ENCODE measurements around the gene SEMA4D. TPM values are rescaled to one million over a fixed set of nuclear protein-coding genes. Genes with fewer than 3 reads are reported as not detected.
"Not testable (repeated sequence)": the region's sequence is repeated elsewhere in the genome, so short reads cannot be mapped to it uniquely, and the experiment has no call there.

Gene SEMA4D
- total RNA-seq, 1 donor from 2014 or later, result 368 TPM

DNA sequence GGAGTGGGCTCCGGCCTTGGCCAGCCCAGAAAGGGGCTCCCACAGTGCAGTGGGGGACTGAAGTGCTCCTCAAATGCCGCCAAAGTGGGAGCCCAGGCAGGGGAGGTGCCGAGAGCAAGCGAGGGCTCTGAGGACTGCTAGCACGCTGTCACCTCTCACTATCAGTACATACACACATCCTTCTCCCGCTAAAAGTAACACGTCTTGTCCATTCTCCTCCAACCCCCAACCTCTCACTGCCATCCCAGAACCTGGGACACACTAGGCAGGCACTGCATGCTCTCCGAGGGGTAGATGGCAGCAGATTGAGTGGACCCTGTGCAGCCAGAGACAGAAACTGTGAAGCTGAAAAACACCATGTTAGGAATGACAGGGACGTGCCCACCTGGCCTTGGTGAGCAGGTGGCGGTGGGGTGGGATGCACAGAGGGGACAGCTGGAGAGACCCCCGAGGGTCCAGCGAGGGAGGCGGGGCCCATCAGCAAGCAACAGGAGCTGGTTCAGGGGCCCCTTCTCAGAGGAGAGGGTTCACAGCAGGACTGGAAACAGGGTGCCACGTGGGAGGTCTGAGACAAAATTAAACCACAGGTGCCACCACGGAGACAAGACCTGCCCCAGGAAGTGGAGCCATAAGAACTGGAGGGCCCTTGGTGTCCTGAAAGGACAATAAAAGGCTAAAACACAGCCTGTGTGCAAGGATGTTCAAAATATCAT, 16.9 kb downstream of the SEMA4D start:
- H3K4me3 Mint-ChIP-seq, result peak overlapping the region; percentile 82
- H3K27me3 Mint-ChIP-seq, result no peaks in the 10 kb centered on the region
- DNase-seq, result no peak
- H3K9me3 Mint-ChIP-seq, result peaks cover 4% of the 10 kb centered on the region
- peaks cover 87% of the 10 kb centered on the region for H3K4me1 Mint-ChIP-seq
- H3K27ac Mint-ChIP-seq, result peak overlapping the region; percentile 98
- intact Hi-C loops (cut with micrococcal nuclease), result loop anchor here (1.0 to 2.0 kb wide), 2 partner anchors 8 to 162 kb away; partner anchors contain the start of gene SECISBP2
- peaks cover 70% of the 10 kb centered on the region for H3K36me3 Mint-ChIP-seq (ENCODE audit: low read depth)

DNA sequence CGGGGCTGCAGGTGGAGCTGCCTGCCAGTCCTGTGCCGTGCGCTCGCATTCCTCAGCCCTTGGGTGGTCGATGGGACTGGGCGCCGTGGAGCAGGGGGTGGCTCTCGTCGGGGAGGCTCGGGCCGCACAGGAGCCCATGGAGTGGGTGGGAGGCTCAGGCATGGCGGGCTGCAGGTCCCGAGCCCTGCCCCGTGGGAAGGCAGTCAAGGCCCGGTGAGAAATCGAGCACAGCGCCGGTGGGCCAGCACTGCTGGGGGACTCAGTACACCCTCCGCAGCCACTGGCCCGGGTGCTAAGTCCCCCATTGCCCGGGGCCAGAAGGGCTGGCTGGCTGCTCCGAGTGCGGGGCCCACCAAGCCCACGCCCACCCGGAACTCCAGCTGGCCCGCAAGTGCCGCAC, 17.5 kb downstream of the SEMA4D start:
- not testable (repeated sequence) for DNase-seq, H3K4me3 Mint-ChIP-seq, H3K27ac Mint-ChIP-seq

DNA sequence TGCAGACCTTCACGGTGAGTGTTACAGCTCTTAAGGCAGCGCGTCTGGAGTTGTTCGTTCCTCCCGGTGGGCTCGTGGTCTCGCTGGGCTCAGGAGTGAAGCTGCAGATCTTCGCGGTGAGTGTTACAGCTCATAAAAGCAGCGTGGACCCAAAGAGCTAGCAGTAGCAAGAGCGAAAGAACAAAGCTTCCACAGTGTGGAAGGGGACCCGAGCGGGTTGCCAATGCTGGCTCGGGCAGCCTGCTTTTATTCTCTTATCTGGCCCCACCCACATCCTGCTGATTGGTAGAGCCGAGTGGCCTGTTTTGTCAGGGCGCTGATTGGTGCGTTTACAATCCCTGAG, 18.3 kb downstream of the SEMA4D start:
- Mint-ChIP-seq H3K36me3 (ENCODE audit: low read depth) (peaks cover 70% of the 10 kb centered on the region), H3K4me1 (peaks cover 85% of the 10 kb centered on the region), H3K4me3 (peak overlapping the region; percentile 88), H3K27ac (peak overlapping the region; percentile 97)
- intact Hi-C loops (cut with micrococcal nuclease), result loop anchor here (2.0 kb wide), 2 partner anchors 57 to 161 kb away; partner anchors contain the start of gene SECISBP2
- not testable (repeated sequence) for H3K9me3 Mint-ChIP-seq, H3K27me3 Mint-ChIP-seq, DNase-seq

More for the DNA sequence above, 17.5 kb downstream of the SEMA4D start:
- Mint-ChIP-seq H3K4me1 (peaks cover 89% of the 10 kb centered on the region), H3K36me3 (ENCODE audit: low read depth) (peaks cover 73% of the 10 kb centered on the region)
- intact Hi-C loops (cut with micrococcal nuclease), result loop anchor here (2.0 kb wide), 1 partner anchor 162 kb away; the partner anchor contains the start of gene SECISBP2
- not testable (repeated sequence) for H3K27me3 Mint-ChIP-seq, H3K9me3 Mint-ChIP-seq

DNA sequence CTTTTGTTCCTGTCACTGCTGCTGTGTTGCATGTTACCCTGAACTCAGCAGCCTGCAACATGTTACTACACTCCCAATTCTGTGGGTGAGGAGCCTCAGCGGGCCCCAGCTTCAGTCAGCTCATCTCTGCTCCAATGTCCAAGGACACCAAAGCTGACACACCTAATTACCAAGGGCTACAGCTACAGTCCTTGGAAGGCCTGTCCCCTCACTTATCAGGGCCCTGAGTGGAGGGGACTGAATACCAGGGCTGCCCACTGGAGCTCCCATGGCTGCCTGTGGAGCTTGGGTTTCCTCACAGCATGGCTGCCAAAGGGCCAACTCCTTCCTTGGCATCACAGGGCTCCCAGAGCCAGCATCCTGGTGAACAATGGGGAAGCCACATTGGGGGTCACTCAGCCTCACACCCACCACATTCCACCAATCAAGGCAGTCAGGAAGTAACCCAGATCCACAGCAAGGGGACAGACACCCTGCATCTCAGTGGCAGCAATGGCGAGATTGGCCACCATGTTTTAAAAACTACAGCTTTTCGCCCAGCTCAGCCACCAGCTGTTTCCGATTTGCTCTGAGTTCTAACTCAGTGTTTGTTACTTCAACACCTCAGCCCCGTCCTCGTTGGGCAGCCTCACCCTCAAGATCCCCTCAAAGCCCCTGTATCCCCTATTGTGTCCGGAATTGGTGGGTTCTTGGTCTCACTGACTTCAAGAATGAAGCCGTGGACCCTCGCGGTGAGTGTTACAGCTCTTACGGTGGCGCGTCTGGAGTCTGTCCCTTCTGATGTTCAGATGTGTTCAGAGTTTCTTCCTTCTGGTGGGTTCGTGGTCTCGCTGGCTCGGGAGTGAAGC, 18.9 kb downstream of the SEMA4D start:
- H3K36me3 Mint-ChIP-seq (ENCODE audit: low read depth), result peaks cover 70% of the 10 kb centered on the region
- peaks cover 85% of the 10 kb centered on the region for H3K4me1 Mint-ChIP-seq
- H3K27me3 Mint-ChIP-seq, result no peaks in the 10 kb centered on the region
- DNase-seq, result peak; percentile 71
- H3K4me3 Mint-ChIP-seq, result peak overlapping the region; percentile 88
- intact Hi-C loops (cut with micrococcal nuclease), result loop anchor here (1.0 to 2.0 kb wide), 3 partner anchors 12 to 58 kb away; no protein-coding TSS in a partner anchor
- H3K27ac Mint-ChIP-seq, result peak overlapping the region; percentile 97
- H3K9me3 Mint-ChIP-seq, result peaks cover 4% of the 10 kb centered on the region

DNA sequence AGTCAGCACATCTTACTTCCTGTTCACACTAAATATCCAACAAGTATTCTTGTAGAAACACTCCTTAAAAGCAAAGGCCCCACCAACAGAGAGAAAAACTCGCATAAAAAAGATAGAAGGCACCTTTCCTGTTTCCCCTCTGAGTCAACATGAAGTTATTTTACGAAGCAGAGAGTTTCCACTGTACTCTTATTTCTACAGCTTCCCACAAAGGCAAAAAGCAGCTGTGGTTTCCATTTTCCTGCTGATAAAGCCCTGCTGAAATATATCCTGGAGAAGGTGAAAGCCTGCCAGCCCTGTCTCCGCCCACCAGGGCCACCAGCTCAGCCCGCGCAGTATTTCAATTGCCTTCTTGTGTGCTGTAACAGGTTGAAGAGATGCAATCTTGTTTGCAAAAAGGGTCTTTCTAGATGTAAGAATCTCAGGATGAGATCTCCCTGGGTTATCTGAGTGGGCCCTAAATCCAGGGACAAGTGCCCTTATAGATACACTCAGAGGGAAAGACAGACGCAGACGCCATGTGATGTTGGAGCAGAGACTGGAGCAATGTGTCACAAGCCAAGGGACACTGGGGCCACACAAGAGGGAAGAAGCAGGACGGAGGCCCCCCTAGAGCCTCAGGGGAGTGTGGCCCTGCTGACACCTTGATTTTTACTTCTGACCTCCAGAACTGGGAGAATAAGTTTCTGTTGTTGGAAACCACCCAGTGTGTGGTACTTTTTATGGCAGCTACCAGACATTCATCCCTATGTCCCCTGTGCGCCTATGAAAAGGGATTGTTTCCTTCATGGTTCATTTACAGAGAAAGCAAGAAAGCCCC, 19.9 kb downstream of the SEMA4D start:
- intact Hi-C loops (cut with micrococcal nuclease), result loop anchor here (1.0 to 2.0 kb wide), 6 partner anchors 8 to 71 kb away; no protein-coding TSS in a partner anchor
- Mint-ChIP-seq H3K9me3 (peaks cover 4% of the 10 kb centered on the region), H3K36me3 (ENCODE audit: low read depth) (peaks cover 79% of the 10 kb centered on the region), H3K4me1 (peaks cover 84% of the 10 kb centered on the region), H3K27ac (peak overlapping the region; percentile 97), H3K27me3 (no peaks in the 10 kb centered on the region), H3K4me3 (peak overlapping the region; percentile 88)
- DNase-seq, result peak; percentile 89

DNA sequence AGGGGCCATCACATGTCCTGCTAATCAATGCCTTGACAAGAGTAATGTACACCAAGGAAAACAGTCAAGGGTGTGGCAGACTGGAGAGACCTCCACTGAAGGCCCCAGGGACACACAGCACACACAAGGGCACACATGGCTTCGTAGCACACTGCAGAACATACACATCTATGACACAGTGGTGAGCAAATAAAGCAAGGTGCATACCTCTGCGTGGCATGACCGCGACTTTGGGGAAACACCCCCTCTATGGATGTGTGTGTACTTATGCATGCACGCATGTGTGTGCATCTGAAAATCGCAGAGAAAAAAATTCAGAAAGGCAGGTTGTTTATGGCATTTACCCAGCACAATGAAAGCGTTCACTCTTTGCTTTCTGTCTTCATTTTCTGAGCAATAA, 20.5 kb downstream of the SEMA4D start:
- Mint-ChIP-seq H3K27ac (peak overlapping the region; percentile 97), H3K36me3 (ENCODE audit: low read depth) (peaks cover 82% of the 10 kb centered on the region), H3K27me3 (no peaks in the 10 kb centered on the region), H3K9me3 (peaks cover 4% of the 10 kb centered on the region), H3K4me3 (peak overlapping the region; percentile 88), H3K4me1 (peaks cover 82% of the 10 kb centered on the region)
- intact Hi-C loops (cut with micrococcal nuclease), result loop anchor here (1.0 kb wide), 3 partner anchors 9 to 72 kb away; no protein-coding TSS in a partner anchor
- DNase-seq, result peak; percentile 80

DNA sequence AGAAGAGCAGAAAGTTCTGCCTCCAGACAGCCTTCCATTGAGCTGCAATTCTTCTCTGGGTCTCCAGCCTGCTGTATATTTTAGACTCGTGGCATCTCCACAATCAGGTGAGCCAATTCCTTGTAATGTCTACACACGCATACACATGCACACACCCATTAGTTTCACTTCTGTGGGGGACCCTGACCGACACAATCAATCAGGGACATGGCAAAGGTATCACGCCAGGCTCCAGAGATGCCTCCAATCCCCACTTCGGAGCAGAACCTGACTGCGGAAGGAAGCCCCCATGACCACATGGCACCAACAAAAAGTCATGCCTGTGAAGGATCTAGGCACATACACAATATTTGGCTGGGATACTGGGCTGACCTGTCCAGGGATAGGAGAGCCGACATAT, 21.4 kb downstream of the SEMA4D start:
- H3K36me3 Mint-ChIP-seq (ENCODE audit: low read depth), result peaks cover 83% of the 10 kb centered on the region
- H3K27me3 Mint-ChIP-seq, result no peaks in the 10 kb centered on the region
- intact Hi-C loops (cut with micrococcal nuclease), result no loop called here

DNA sequence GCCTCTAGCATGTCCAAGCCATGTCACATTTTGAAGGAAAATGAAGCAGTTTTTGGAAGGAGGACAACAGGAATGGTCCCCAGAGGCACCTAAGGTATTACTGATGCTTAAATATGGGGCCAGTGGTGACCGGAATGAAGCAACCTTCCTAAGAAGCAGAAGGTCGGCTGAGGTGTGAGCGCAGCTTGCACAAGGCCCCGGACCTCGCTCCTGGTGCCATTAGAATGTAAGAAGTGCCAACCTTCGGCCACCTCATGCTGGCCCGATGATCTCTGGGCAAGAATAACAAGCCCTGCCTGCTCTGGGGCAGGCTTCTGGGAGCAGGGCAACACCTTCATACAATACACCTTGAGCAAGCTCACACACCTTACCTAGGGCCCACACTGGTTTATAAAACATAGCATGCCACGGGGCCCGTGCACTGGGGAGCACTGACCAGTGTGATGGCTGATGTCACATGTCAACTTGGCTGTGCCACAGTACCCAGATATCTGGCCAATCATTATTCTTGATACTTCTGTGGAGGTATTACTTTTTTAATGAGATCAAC, 21.9 kb downstream of the SEMA4D start:
- Mint-ChIP-seq H3K4me3 (peak overlapping the region; percentile 88), H3K9me3 (peaks cover 4% of the 10 kb centered on the region), H3K4me1 (peaks cover 77% of the 10 kb centered on the region), H3K36me3 (ENCODE audit: low read depth) (peaks cover 82% of the 10 kb centered on the region), H3K27me3 (no peaks in the 10 kb centered on the region), H3K27ac (peak overlapping the region; percentile 97)
- DNase-seq, result no peak
- intact Hi-C loops (cut with micrococcal nuclease), result no loop called here

More for the DNA sequence above, 21.4 kb downstream of the SEMA4D start:
- Mint-ChIP-seq H3K9me3 (peaks cover 4% of the 10 kb centered on the region), H3K27ac (peak overlapping the region; percentile 97), H3K4me1 (peaks cover 80% of the 10 kb centered on the region), H3K4me3 (peak overlapping the region; percentile 88)
- DNase-seq, result no peak

DNA sequence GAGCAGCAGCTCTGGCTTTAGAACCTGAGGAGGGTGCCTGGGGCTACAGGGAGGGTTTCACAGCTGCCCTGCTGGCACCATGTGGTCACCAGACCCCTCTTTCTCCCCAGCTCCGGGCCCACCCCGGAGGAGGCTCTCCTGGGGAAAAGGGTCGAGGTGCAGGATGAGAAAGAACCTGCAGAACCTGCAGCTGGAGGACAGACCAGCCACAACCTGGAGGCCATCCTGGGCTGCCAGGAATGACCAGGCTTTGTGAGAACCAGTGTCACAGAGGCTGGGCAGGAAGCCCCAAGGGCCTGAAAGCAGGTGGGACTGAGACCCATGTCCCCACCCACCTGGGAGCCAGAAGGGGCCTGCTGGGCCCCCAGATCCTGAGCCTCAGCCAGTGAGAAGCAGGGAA, 23.0 kb downstream of the SEMA4D start:
- H3K9me3 Mint-ChIP-seq, result peaks cover 4% of the 10 kb centered on the region
- no peak for DNase-seq
- H3K27ac Mint-ChIP-seq, result peak overlapping the region; percentile 97
- no peaks in the 10 kb centered on the region for H3K27me3 Mint-ChIP-seq
- intact Hi-C loops (cut with micrococcal nuclease), result no loop called here
- peak overlapping the region; percentile 88 for H3K4me3 Mint-ChIP-seq
- H3K4me1 Mint-ChIP-seq, result peaks cover 84% of the 10 kb centered on the region
- H3K36me3 Mint-ChIP-seq (ENCODE audit: low read depth), result peaks cover 89% of the 10 kb centered on the region

DNA sequence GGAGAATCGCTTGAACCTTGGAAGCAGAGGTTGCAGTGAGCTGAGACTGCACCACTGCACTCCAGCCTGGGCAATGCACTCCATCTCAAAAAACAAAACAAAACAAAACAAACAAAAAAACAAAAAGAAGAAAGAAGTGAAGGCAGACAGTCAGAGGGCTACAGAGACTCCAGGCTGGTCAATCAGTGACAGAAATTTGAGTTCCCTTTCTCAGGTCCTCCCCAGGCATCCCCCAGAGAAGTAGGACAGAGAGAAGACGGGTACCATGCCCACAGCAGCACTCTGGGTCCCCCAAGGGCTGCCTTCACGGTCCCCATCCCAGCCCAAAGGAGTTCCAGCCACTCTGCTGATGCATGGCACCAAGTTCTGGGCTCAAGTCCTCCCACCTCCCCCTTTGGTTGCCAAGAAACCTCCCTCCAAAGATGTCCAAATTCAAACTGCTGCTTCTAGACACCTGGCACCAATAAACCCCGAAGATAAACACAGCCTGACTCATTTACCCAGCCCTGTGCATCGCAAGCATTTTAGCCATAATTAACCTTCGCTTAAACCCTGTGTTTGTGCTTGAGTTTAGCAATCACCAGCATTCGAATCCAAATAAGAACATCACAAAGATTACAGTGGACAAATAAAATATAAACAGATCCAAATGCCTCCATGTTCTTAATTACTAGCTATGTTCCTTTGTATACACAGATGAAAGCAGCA, 24.0 kb downstream of the SEMA4D start:
- no peaks in the 10 kb centered on the region for H3K27me3 Mint-ChIP-seq
- H3K4me3 Mint-ChIP-seq, result peak overlapping the region; percentile 47
- intact Hi-C loops (cut with micrococcal nuclease), result no loop called here
- DNase-seq, result no peak
- peaks cover 89% of the 10 kb centered on the region for H3K36me3 Mint-ChIP-seq (ENCODE audit: low read depth)
- peak overlapping the region; percentile 84 for H3K27ac Mint-ChIP-seq
- peaks cover 84% of the 10 kb centered on the region for H3K4me1 Mint-ChIP-seq
- H3K9me3 Mint-ChIP-seq, result no peaks in the 10 kb centered on the region

DNA sequence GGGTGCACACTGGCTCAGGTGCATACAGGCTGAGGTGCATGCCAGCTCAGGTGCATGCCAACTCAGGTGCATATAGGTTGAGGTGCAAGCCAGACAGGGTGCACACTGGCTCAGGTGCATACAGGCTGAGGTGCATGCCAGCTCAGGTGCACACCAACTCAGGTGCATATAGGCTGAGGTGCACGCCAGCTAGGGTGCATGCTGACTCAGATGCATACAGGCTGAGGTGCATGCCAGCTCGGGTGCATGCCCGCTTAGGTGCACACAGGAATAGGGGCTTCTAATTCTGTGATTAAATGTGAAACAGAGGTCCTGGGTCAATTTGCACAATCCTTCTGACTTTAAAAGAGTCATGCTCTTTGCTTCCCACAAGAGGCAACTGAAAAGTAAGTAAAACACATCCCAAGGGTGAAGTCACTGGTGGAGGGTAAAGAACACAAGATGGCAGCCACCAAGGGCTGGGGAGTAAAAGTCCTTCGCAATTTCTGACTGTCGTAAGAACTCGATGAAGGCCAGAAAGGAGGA, 26.1 kb downstream of the SEMA4D start:
- H3K36me3 Mint-ChIP-seq (ENCODE audit: low read depth), result peaks cover 84% of the 10 kb centered on the region
- DNase-seq; H3K9me3 Mint-ChIP-seq; H3K27me3 Mint-ChIP-seq; intact Hi-C loops (cut with micrococcal nuclease): not testable (repeated sequence)
- peaks cover 82% of the 10 kb centered on the region for H3K4me1 Mint-ChIP-seq
- H3K27ac Mint-ChIP-seq, result peak overlapping the region; percentile 84
- H3K4me3 Mint-ChIP-seq, result peak overlapping the region; percentile 53

DNA sequence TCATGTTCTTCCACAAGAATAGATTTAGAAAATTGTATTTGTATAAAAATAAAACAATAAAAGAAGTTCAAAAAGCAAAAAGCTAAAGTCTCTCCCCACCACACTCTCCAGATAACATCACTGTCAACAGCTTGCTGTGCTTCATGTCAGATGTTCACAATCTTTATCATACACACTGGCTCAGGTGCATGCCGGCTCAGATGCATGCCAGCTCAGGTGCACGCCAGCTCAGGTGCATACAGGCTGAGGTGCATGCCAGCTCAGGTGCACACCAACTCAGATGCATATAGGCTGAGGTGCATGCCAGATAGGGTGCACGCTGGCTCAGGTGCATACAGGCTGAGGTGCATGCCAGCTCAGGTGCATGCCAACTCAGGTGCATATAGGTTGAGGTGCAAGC, 26.5 kb downstream of the SEMA4D start:
- Mint-ChIP-seq H3K36me3 (ENCODE audit: low read depth) (peaks cover 82% of the 10 kb centered on the region), H3K27me3 (no peaks in the 10 kb centered on the region), H3K9me3 (no peaks in the 10 kb centered on the region), H3K27ac (no peak overlapping the region), H3K4me1 (peaks cover 82% of the 10 kb centered on the region), H3K4me3 (peak overlapping the region; percentile 73)
- intact Hi-C loops (cut with micrococcal nuclease), result no loop called here
- DNase-seq, result no peak

Measured in activated CD4-positive, alpha-beta T cell treated with anti-CD3 and anti-CD28 coated beads, Interleukin-2, amount 10 ng/mL, durations not matched to agents 24 days and 14 days (primary cell).